ENCODE results near the gene MGLL. TPM values are rescaled to one million over a fixed set of nuclear protein-coding genes. Genes with fewer than 3 reads are reported as not detected.

MGLL gene
- total RNA-seq, 1 donor from 2014 or later: 9.4 TPM

GRCh38 chr3:127821394-127821793 is 921 bp downstream of the MGLL start:
- H3K4me3 Mint-ChIP-seq: peak overlapping the region; percentile 92
- H3K9me3 Mint-ChIP-seq: no peaks in the 10 kb centered on the region
- no peaks in the 10 kb centered on the region for H3K36me3 Mint-ChIP-seq
- TF ChIP-seq, protein P1, sequence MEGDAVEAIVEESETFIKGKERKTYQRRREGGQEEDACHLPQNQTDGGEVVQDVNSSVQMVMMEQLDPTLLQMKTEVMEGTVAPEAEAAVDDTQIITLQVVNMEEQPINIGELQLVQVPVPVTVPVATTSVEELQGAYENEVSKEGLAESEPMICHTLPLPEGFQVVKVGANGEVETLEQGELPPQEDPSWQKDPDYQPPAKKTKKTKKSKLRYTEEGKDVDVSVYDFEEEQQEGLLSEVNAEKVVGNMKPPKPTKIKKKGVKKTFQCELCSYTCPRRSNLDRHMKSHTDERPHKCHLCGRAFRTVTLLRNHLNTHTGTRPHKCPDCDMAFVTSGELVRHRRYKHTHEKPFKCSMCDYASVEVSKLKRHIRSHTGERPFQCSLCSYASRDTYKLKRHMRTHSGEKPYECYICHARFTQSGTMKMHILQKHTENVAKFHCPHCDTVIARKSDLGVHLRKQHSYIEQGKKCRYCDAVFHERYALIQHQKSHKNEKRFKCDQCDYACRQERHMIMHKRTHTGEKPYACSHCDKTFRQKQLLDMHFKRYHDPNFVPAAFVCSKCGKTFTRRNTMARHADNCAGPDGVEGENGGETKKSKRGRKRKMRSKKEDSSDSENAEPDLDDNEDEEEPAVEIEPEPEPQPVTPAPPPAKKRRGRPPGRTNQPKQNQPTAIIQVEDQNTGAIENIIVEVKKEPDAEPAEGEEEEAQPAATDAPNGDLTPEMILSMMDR (conservative IDR thresholded peaks at IDR 0.05): no peak
- H3K27me3 Mint-ChIP-seq: peaks cover 46% of the 10 kb centered on the region
- peak overlapping the region; percentile 82 for H3K27ac Mint-ChIP-seq
- no peak for DNase-seq (ENCODE audit: extremely low spot score, unreplicated experiment)
- H3K4me1 Mint-ChIP-seq (ENCODE audit: unreplicated experiment): peaks cover 32% of the 10 kb centered on the region

DNA sequence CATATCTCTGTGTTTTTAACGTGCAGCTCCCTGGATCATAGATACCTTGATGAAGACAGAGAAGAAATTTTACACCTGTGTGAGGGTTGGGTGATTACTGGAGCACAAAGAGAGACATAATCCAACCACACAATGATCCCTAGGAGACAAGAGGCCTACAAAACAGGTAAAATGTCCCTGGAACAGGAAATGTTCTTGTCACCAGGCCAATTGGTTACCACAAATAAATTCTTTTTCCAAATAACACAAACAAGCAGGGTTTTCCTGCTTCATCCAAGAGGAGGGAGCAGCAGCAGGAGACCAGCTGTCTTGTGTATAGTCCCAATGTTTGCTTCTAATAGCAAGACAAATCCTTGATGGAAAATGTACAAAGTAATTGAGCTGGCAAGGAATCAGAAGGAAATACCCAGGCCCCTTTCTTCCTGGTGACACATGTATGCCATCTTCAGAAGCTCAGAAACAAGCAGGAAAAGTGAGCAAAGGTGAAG is 1.4 kb downstream of the MGLL start:
- DNase-seq (ENCODE audit: extremely low spot score, unreplicated experiment): no peak
- peaks cover 38% of the 10 kb centered on the region for H3K4me1 Mint-ChIP-seq (ENCODE audit: unreplicated experiment)
- peak overlapping the region; percentile 62 for H3K4me3 Mint-ChIP-seq

DNA sequence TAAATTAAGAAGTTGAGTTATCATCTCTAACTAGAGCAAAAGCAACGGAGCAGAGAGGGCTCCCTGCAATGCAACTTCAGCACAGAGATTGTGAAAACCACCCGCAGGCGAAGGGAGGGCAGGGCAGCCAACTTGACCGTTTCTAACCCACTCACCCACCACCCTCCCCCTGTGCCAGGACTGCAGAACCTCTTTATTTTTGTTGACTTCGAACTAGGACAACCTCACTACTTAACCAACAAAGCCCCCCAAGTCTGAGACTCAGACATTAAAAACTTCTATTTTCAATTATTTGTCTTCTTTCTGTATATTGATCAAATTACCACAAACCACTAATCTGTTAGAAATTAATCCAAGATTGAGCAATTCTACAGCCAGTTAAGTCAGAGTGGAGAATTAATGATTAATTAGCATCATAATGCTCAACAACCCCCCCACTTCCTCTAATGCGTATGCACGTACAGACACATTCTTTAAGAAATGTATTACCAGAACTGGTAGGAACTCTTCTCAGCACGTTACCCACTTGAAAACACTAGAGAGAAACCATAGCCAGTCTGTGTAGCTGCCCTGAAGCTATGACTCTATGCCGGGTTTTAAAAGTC is 2.0 kb downstream of the MGLL start:
- Mint-ChIP-seq H3K4me3 (peak overlapping the region; percentile 62), H3K36me3 (no peaks in the 10 kb centered on the region), H3K9me3 (no peaks in the 10 kb centered on the region), H3K4me1 (ENCODE audit: unreplicated experiment) (peaks cover 43% of the 10 kb centered on the region), H3K27ac (peak overlapping the region; percentile 76), H3K27me3 (peaks cover 41% of the 10 kb centered on the region)
- DNase-seq (ENCODE audit: extremely low spot score, unreplicated experiment): no peak
- TF ChIP-seq, protein P1 (conservative IDR thresholded peaks at IDR 0.05): peak; percentile 51

More for the DNA sequence above, 1.4 kb downstream of the MGLL start:
- TF ChIP-seq, protein P1 (conservative IDR thresholded peaks at IDR 0.05): no peak
- Mint-ChIP-seq H3K27ac (peak overlapping the region; percentile 76), H3K9me3 (no peaks in the 10 kb centered on the region), H3K36me3 (no peaks in the 10 kb centered on the region), H3K27me3 (peaks cover 46% of the 10 kb centered on the region)

DNA sequence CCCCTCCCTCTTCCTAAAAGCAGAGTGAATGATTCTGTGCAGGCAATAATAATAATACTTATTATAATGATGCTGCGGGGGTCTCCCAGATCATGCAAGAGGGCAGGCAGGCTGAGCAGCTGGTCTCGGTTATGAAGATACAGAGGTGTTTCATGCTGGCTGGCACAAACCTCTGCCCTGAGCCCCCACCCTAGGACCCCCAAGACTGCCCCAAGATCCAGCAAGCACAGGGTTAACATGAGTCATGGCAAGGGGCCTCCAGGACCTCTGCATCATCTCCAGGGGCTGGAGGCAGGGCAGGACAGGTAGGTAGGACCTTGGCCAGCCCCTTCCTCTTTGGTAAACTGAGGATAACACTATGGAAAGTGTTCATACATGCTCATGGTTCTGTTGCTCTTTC is 2.7 kb downstream of the MGLL start:
- DNase-seq (ENCODE audit: extremely low spot score, unreplicated experiment): peak; percentile 25
- H3K9me3 Mint-ChIP-seq: no peaks in the 10 kb centered on the region
- H3K27me3 Mint-ChIP-seq: peaks cover 37% of the 10 kb centered on the region
- TF ChIP-seq, protein P1 (conservative IDR thresholded peaks at IDR 0.05): no peak
- peak overlapping the region; percentile 76 for H3K27ac Mint-ChIP-seq
- peak overlapping the region; percentile 62 for H3K4me3 Mint-ChIP-seq
- H3K4me1 Mint-ChIP-seq (ENCODE audit: unreplicated experiment): peaks cover 50% of the 10 kb centered on the region
- no peaks in the 10 kb centered on the region for H3K36me3 Mint-ChIP-seq

DNA sequence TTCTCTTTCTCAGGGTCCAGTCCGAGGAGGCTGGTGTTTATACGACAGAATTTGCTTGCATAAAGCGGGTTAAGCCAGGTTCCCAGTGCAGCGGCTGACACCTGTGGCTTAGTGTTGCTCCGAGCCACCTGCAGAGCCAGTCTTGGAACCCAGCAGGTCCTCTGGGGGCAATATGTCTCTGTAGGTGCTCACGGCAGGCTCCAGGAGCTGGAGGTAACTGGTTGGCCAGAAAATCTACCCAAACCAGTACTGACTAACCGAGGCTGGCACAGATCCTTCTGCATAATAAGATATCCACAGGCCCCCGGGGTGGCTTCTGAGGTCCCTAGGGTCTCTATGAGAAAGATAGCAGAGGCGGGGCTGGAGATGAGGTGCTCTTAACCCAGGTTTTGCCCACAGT is 3.2 kb downstream of the MGLL start:
- peak overlapping the region; percentile 62 for H3K27ac Mint-ChIP-seq
- H3K4me1 Mint-ChIP-seq (ENCODE audit: unreplicated experiment): peaks cover 56% of the 10 kb centered on the region
- peaks cover 32% of the 10 kb centered on the region for H3K27me3 Mint-ChIP-seq
- no peaks in the 10 kb centered on the region for H3K9me3 Mint-ChIP-seq
- no peaks in the 10 kb centered on the region for H3K36me3 Mint-ChIP-seq
- TF ChIP-seq, protein P1 (conservative IDR thresholded peaks at IDR 0.05): no peak
- DNase-seq (ENCODE audit: extremely low spot score, unreplicated experiment): no peak
- no peak overlapping the region for H3K4me3 Mint-ChIP-seq
